ENCODE data around the gene MARF1.
"Not testable (repeated sequence)": the region's sequence is repeated elsewhere in the genome, so short reads cannot be mapped to it uniquely, and the experiment has no call there.

Gene MARF1

DNA sequence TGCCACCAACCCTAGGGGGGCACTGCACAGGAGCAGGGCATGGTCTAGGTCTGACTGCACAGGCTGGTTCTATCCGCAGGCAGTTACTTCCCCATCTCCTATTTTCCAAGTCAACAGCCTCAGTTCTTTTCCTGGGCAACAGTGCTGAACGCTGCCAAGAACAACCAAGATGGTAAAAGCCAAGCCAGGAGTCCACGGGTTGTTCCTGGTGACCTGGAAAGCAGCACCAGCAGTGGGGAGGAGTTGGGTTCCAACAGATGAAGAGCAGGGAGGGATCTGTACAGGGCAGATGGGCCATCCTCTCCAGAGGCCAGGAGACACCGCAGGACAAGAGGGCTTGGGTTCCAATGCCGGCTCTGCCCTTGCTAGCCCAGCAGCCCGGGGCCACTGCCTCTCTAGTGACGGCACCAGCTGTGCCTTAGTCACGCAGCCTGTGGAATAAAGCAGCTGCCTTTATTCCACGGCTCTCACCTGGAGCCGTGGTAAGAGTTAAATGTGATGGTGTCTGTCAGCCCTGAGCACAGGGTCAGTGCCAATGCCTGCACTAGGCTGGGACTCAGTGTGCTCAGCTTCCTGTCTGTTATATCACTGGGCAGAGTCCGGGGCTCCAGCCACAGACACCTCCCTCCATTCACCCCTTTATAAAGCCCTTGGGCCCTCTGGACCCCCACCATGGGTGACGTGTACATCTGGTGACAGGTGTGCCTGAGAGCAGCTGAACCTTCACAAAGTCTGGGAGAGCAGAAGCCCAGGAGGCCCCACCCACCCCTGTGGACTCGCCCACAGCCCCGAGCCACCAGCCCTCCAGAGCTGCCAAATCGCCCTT is 44.9 kb downstream of the MARF1 start:
- FAIRE-seq: no peak

- no peak for FAIRE-seq
These were observed 45.8 kb downstream of the MARF1 start for GRCh38 chr16:15597135-15597534.

- no peak for FAIRE-seq
These were observed 48.1 kb downstream of the MARF1 start for GRCh38 chr16:15594711-15595320.

DNA sequence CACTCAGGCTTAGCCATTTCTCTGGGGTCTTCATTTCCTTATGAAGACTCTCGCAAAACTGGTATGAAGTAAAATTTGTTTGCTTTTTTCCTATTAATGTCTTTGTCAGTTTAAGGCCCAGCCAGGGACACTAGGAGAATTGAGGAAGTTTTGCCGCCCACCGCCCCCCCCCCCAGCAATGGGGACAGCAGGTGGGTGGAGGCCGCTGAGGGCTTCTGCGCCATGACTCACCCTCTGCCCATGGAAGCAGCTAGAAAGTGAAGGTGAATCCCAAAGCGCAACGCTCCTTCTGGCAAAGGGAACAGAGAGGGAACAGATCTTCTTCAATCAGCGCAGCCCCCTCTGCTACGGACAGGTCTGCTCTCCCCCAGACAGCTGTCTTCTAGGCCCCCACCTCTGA is 49.7 kb downstream of the MARF1 start:
- FAIRE-seq: no peak

DNA sequence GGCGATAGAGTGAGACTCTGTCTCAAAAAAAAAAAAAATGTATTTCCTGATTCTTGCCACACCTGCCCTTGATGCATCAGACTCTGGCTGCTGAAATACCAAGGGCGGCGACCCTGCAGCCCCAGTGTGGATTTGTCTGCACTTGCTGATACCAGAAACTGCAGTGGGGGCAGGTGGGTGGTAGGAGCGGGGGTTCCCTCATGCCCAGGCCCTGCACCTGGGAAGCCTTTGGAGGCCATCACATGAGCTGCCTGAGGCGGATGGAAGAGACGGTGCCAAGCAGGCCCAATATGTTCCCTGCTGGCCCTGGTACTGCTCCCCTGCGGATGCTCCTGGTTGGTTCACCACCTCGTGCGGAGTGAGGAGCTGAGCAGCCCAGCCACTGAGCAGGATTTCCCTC is 50.6 kb downstream of the MARF1 start:
- FAIRE-seq: no peak

DNA sequence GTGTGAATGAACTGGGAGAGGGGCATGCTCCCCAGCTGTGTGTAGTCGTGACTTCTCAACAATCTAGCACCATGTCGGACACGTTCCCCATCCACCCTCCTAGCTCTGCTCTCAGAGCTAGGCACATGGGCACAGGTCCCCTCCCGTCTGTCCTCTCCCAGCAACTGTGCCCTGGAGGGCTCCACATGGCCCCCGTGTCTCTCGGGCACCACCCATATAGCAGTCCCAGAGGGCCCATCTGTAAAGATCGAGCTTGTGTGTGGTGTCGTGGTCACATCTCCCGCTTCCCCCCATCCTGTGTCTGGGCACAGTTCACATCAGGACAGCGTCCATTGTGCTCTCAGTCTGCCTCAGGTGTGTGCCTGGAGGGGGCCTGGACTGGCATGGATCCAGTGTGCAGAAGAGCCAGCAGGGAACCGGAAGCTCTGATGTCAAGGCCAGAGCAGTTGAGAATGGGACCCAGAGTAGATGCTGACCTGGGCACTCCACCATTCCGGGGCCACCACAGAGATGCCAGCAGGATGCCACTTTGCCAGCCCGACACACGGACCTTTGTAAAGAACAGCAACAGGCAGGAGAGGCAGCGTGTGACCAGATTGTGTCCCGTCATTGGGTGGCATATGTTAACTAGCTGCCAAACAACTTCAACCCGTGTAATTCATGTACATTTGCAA is 55.7 kb downstream of the MARF1 start:
- no peak for FAIRE-seq

GRCh38 chr16:15586716-15587115 is 56.2 kb downstream of the MARF1 start:
- FAIRE-seq: no peak

GRCh38 chr16:15585956-15586355 is 57.0 kb downstream of the MARF1 start:
- FAIRE-seq: no peak

- no peak for FAIRE-seq
These were observed 59.4 kb downstream of the MARF1 start for GRCh38 chr16:15583526-15583925.

DNA sequence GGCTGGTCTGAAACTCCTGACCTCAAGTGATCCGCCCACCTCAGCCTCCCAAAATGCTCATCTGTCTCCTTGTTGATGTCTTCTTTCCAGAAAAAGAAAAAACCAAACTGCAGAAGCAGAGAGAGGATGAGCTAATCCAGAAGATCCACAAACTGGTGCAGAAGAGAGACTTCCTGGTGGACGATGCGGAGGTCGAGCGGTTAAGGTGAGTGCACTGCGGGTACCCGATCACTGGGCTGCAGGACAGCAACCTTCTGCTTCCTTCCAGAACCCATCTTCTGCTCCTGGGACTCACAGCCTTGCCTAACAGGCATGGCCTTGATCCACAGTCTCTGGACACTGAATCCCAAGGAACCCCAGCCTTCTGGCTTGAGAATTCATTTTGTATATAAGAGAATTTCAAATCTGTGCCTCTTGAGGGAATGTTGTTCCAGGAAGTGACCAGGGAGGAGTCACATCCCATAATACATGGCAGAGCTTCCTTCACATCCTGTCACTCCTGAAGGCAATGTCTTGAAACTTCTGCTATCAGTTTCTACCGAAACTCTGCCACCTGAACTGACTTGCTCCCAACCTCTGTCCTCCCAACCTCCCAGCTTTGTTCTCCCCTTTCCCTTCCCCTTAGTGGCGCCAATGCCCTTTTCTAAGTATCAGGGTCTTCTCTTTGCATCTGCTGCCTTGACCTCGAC is 61.7 kb downstream of the MARF1 start:
- FAIRE-seq: no peak

GRCh38 chr16:15578824-15579223 is 64.1 kb downstream of the MARF1 start:
- FAIRE-seq: no peak

DNA sequence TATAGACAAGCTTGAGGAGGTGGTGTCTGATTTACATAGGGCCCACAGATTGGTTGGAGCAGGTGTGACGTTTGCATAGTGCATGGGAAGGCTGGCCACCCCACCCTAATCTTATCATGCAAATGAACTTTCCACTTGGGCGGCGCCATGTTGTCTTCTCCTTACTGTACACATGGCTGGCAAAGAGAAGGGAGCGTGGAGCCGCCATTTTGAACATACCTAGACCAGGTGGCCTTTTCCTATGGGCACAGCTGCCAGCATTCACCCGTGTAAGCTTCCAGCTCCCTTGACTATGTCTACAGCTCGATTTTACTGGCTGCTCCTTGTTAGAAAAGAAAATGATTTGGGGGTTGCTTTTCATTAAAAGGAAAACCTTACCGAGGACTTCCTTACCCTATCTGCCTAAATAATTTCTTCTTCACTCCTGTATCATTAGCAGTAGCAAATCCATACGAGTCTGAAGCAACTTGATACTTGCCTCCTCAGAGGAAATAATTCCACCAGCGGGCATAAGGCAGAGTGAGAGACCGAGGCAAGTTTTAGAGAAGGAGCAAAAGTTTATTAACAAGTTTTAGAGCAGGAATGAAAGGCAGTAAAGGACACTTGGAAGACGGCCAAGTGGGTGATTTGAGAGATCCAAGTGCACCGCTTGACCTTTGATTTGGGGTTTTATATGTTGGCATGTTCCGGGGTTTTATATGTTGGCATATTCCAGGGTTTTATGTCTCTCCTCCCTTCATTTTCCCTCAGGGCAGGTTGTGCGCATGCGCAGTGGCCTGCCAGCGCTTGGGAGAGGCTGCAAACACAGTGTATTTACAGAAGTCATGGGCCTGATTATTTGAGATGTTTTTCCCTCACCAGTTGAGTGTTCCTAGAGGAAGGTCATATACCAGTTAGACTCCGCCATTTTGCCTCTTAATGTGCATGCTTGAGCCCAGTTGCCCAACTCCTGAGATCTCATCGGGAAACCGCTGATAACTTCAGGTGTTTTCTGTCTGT is 65.7 kb downstream of the MARF1 start:
- FAIRE-seq: no peak

DNA sequence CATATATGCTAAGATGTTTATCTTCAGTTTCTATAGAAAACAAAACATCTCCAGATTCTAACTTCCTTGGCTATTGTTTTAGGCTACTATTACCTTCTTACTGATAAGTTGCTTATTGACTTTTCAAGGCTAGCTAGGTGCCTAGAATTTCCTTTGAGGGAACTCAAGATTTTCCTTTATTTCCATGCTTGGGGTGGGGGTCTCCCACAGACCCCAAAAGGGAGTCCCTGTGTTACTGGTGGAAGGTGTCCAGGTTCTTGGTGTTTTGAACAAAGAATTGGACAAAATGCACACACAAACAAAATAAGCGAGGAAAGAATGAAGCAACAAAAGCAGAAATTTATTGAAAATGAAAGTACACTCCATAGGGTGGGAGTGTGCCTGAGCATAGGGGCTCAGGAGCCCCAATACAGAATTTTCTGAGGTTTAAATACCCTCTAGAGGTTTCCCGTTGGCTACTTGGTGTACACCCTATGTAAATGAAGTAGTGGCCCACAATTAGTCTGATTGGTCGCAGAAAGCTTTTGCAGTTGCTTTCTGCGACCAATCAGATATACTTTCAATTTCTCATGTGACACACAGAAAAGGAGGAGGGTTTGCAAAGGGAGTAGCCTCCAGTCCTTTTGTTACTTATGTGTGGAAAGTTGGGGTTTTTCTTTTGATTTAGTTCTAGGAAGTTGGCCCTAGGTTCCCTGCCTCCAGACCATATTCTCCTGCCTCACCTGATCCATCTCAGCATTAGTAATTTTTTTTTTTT is 67.5 kb downstream of the MARF1 start:
- FAIRE-seq: no peak

GRCh38 chr16:15574614-15574948 is 68.4 kb downstream of the MARF1 start:
- FAIRE-seq: no peak

- not testable (repeated sequence) for FAIRE-seq
These were observed 68.9 kb downstream of the MARF1 start for GRCh38 chr16:15573896-15574613.

DNA sequence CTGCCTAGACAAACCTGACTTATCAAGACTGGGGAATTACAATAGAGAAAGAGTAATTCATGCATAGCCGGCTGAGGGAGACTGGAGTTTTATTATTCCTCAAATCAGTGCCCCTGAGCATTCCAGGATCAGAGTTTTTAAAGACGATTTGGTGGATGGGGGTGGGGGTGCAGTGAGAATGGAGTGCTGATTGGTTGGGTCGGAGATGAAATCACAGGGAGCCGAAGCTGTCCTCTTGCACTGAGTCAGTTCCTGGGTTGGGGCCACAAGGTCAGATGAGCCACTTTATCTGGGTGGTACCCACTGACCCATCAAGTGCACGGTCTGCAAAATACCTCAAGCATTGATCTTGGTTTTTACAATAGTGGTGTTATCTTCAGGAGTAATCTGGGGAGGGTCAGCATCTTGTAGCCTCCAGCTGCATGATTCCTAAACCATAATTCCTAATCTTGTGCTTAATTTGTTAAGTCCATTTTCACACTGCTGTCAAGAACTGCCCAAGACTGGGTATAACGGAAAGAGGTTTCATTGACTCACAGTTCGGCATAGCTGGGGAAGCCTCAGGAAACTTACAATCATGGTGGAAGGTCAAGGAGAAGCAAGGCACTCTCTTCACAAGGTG is 69.6 kb downstream of the MARF1 start:
- no peak for FAIRE-seq

GRCh38 chr16:15572329-15573001 is 70.5 kb downstream of the MARF1 start:
- FAIRE-seq: no peak

DNA sequence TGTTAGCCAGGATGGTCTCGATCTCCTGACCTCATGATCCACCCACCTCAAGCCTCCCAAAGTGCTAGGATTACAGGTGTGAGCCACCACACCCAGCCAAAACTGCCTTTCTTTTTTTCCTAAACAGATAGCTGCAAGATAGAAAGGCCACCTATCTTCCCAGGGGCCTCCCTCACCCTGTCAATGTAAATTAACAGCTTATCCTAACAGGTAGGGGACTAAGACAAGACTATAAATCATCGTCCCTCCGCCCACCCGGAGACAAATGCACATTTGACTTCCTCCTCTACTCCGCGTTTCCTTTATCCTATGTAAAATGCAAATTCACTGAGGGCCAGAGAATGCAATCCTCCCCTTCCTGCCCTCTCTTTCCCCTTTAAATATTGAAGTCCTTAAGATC is 71.4 kb downstream of the MARF1 start:
- FAIRE-seq: no peak

DNA sequence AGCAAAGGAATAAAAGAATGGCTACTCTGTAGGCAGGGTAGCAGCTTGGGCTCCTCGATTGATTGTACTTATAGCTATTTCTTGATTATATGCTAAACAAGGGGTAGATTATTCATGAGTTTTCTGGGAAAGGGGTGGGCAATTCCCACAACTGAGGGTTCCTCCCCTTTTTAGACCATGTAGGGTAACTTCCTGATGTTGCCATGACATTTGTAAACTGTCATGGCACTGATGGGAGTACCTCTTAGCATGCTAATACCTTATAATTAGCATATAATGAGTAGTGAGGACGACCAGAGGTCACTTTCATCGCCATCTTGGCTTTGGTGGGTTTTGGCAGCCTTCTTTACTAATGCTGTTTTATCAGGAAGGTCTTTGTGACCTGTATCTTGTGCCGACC is 72.3 kb downstream of the MARF1 start:
- FAIRE-seq: not testable (repeated sequence)

GRCh38 chr16:15567823-15568222 is 75.1 kb downstream of the MARF1 start:
- FAIRE-seq: no peak

All from A204.1 (cell line).